Large intestine (tissue), 3 donors: ENCODE measurements around the gene PMPCA. TPM values are rescaled to one million over a fixed set of nuclear protein-coding genes. Genes with fewer than 3 reads are reported as not detected.

Experiments used
- DNase-seq, 2 donors: peaks; one replicate each; pipeline versions ENCODE4 v3.0.0 to v3.0.0-alpha.2; 2013
- H3K27ac ChIP-seq: one replicate; pipeline ENCODE4 v1.5.1; 2013; ENCODE audit warnings: low read length
- H3K27me3 ChIP-seq: 2 replicates; pipeline ENCODE4 v1.6.1; 2013; ENCODE audit warnings: low read length; ENCODE audit not compliant: control insufficient read depth, insufficient read depth
- H3K36me3 ChIP-seq: 2 replicates; pipeline ENCODE4 v1.6.1; 2013; ENCODE audit warnings: low read length; ENCODE audit not compliant: control insufficient read depth, insufficient read depth
- H3K4me1 ChIP-seq: one replicate; pipeline ENCODE4 v1.6.1; 2013; ENCODE audit warnings: low read length; ENCODE audit not compliant: control insufficient read depth, insufficient read depth
- H3K4me3 ChIP-seq: one replicate; pipeline ENCODE4 v1.5.1; 2013; ENCODE audit warnings: low read length
- H3K9me3 ChIP-seq: one replicate; pipeline ENCODE4 v1.6.1; 2013; ENCODE audit warnings: mild to moderate bottlenecking, low read depth, low read length, moderate library complexity; ENCODE audit not compliant: control insufficient read depth
- WGBS: methylation state at CpG from one replicate; pipeline ENCODE4 v1.1.5; 2013; ENCODE audit warnings: low lambda C conversion rate; ENCODE audit not compliant: insufficient coverage; 5-methylcytosine and 5-hydroxymethylcytosine counted together
- polyA plus RNA-seq: library from polyadenylated mRNA; unstranded; fragments of 120-200 nt; gene quantifications from one replicate; pipeline ENCODE4 v1.2.1, GENCODE V29; 2013

PMPCA gene
- polyA plus RNA-seq, 1 donor, result 64.7 TPM

DNA sequence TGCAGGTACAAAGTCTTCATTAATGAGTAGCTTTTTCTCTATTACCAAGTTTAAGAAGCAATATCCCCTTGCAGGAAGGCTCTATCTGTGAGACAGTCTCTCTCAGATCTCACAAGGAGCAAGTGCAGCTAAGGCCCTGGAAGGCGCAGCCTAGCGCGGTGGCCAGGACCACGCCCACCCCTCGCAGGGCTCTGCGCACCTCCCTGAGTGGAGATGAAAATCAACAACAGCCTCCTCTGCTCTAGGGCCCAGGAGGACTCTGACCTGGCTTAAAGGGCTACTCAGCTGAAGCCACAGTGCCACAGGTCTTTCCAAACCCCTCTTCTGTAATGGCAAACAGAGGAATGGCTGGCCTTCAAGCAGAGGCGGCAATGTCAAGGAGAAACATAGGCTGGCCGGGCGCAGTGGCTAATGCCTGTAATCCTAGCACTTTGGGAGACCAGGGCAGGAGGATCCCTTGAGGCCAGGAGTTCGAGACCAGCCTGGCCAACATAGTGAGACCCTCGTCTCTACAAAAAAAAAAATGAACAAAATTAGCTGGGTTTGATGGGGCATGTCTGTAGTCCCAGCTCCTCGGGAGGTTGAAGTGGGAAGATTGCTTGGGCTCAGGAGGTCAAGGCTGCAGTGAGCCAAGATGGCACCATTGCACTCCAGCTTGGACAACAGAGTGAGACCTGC is 60.5 kb downstream of the PMPCA start:
- peaks cover 98% of the 10 kb centered on the region for H3K36me3 ChIP-seq
- H3K4me1 ChIP-seq, result no peaks in the 10 kb centered on the region
- no peaks in the 10 kb centered on the region for H3K27me3 ChIP-seq
- WGBS, result no CpG with 5 or more reads among the region's 12 CpGs
- no peaks in the 10 kb centered on the region for H3K9me3 ChIP-seq
- no peak overlapping the region for H3K4me3 ChIP-seq
- no peak for DNase-seq
- no peak overlapping the region for H3K27ac ChIP-seq

GRCh38 chr9:136471802-136472487 is 61.5 kb downstream of the PMPCA start:
- Histone ChIP-seq H3K36me3 (peaks cover 98% of the 10 kb centered on the region), H3K9me3 (no peaks in the 10 kb centered on the region), H3K4me3 (no peak overlapping the region), H3K27ac (no peak overlapping the region), H3K27me3 (no peaks in the 10 kb centered on the region), H3K4me1 (no peaks in the 10 kb centered on the region)
- no CpG with 5 or more reads among the region's 19 CpGs for WGBS
- DNase-seq, result no peak

DNA sequence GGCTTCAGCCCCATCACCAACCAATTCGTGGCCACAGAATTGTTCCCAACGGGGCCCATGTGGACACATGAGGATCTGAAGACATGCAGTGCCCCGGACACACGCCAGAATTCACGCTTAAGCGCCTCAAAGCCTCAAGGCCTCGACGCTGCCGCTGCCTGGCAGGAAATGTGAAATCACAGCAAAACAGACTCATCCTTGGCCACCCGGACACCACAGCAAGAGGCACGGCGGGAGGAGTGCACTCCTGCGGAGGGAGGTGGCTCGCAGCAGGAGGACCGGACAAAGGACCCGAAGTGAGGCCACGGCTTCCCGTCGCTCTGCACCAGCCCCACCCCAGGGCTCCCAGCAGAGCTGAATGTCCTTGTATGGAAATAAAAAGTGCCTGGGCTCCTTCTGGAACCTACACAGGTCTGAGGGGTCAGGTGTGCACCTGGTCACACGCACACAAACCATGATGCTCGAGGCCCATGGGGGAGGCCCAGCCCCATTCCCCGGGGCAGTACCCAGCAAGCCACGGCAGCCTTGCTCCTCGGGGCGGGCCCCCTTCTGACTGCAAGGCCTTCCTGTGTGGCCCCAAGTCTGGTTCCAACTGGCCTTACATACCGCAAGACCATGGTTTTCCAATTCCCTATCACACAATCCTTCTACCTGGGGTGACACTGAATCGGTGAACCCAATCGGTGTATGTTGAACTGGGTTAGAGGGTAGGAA is 62.3 kb downstream of the PMPCA start:
- H3K36me3 ChIP-seq, result peaks cover 100% of the 10 kb centered on the region
- H3K27ac ChIP-seq, result no peak overlapping the region
- no CpG with 5 or more reads among the region's 28 CpGs for WGBS

GRCh38 chr9:136473354-136473721 is 62.9 kb downstream of the PMPCA start:
- H3K9me3 ChIP-seq, result no peaks in the 10 kb centered on the region
- peaks cover 98% of the 10 kb centered on the region for H3K36me3 ChIP-seq
- no CpG with 5 or more reads among the region's 14 CpGs for WGBS
- no peaks in the 10 kb centered on the region for H3K27me3 ChIP-seq
- DNase-seq, result no peak
- H3K27ac ChIP-seq, result no peak overlapping the region
- no peaks in the 10 kb centered on the region for H3K4me1 ChIP-seq
- H3K4me3 ChIP-seq, result no peak overlapping the region

More for the DNA sequence above, 62.3 kb downstream of the PMPCA start:
- DNase-seq, result no peak
- Histone ChIP-seq H3K4me3 (no peak overlapping the region), H3K9me3 (no peaks in the 10 kb centered on the region), H3K27me3 (no peaks in the 10 kb centered on the region), H3K4me1 (no peaks in the 10 kb centered on the region)

Other genes with a start within 250 kb of the PMPCA start
- gene LHX3, start 205.5 kb upstream of the PMPCA start, polyA plus RNA-seq, result not detected
- gene QSOX2, start 164.8 kb upstream of the PMPCA start, polyA plus RNA-seq, result 11.9 TPM
- gene CCDC187, start 106.6 kb upstream of the PMPCA start, polyA plus RNA-seq, result 2.0 TPM
- 39.9 TPM for gene GPSM1, start 83.1 kb upstream of the PMPCA start, polyA plus RNA-seq
- 17.0 TPM for gene DNLZ, start 46.9 kb upstream of the PMPCA start, polyA plus RNA-seq
- 2.4 TPM for gene CARD9, start 37.0 kb upstream of the PMPCA start, polyA plus RNA-seq
- gene SNAPC4, start 10.5 kb upstream of the PMPCA start, polyA plus RNA-seq, result 11.3 TPM
- 50.1 TPM for gene ENTR1, start within 50 bp of the PMPCA start, polyA plus RNA-seq
- gene INPP5E, start 29.2 kb downstream of the PMPCA start, polyA plus RNA-seq, result 12.8 TPM
- gene SEC16A, start 72.4 kb downstream of the PMPCA start, polyA plus RNA-seq, result 51.4 TPM
- gene NOTCH1, start 135.4 kb downstream of the PMPCA start, polyA plus RNA-seq, result 13.4 TPM